Stimulated activated memory B cell treated with anti-CD40 and anti-IgM and Interleukin-4, amounts not matched to agents 10 μg/mL and 1 μg/mL and 100 μg/mL, for 72 hours (primary cell): ENCODE measurements around the gene LTF.
"Not testable (repeated sequence)": the region's sequence is repeated elsewhere in the genome, so short reads cannot be mapped to it uniquely, and the experiment has no call there.

ENCODE experiments used
- ATAC-seq: fragments of 150-1000 bp; cut with Tn5 transposase; 2 replicates; pipeline ENCODE4 v1.10.0; 2021
- H3K27ac Mint-ChIP-seq: one replicate; pipeline ENCODE4 v1.8.0; 2022; ENCODE audit warnings: mild to moderate bottlenecking, mixed read lengths
- H3K27me3 Mint-ChIP-seq: one replicate; pipeline ENCODE4 v1.8.0; 2022; ENCODE audit warnings: mixed read lengths
- H3K36me3 Mint-ChIP-seq: one replicate; pipeline ENCODE4 v1.8.0; 2022; ENCODE audit warnings: mixed read lengths
- H3K4me1 Mint-ChIP-seq: one replicate; pipeline ENCODE4 v1.8.0; 2022; ENCODE audit warnings: mixed read lengths
- H3K4me3 Mint-ChIP-seq: one replicate; pipeline ENCODE4 v1.8.0; 2022; ENCODE audit warnings: mild to moderate bottlenecking, moderate library complexity, mixed read lengths
- H3K9me3 Mint-ChIP-seq: one replicate; pipeline ENCODE4 v1.8.0; 2022; ENCODE audit warnings: mixed read lengths

LTF gene

GRCh38 chr3:46406788-46407611 is 57.7 kb downstream of the LTF start, which contains the start of the genes CCR5AS and CCRL2:
TSS of gene CCR5AS (minus strand) at chr3:46407066.
TSS of gene CCRL2 (plus strand) at chr3:46407259. CDS start at chr3:46408080, 821 bp downstream.
- peak within 1 kb of the TSS; percentile 83 for H3K4me3 Mint-ChIP-seq
- H3K27ac Mint-ChIP-seq, result peak within 1 kb of the TSS; percentile 94

DNA sequence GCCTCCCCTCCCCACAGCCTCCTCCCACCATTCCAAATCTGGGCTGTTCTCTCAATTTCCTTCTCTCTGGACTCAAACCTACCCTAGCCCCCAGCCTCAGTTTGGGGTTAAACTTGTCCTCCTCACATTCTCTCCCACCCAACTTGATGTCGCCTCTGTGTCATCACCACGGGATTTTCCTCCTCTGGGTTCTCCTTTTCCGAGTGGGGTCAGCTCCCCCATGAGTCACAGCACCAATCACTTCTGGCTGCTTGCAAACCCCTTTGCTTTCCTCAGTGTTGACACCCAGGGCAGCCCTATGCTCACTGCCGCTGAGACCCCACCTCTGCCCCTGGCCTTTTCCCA is 58.3 kb downstream of the LTF start:
- Mint-ChIP-seq H3K27me3 (no peaks in the 10 kb centered on the region), H3K9me3 (no peaks in the 10 kb centered on the region), H3K4me3 (peak overlapping the region; percentile 83), H3K27ac (peak overlapping the region; percentile 94), H3K36me3 (no peaks in the 10 kb centered on the region), H3K4me1 (peaks cover 30% of the 10 kb centered on the region)
- ATAC-seq, result peak; percentile 4

More at GRCh38 chr3:46406788-46407611, 57.7 kb downstream of the LTF start, which contains the start of the genes CCR5AS and CCRL2:
- H3K4me1 Mint-ChIP-seq, result peaks cover 30% of the 10 kb centered on the region
- no peaks in the 10 kb centered on the region for H3K9me3 Mint-ChIP-seq
- H3K27me3 Mint-ChIP-seq, result no peaks in the 10 kb centered on the region
- H3K36me3 Mint-ChIP-seq, result no peaks in the 10 kb centered on the region
- ATAC-seq, result peak; percentile 87

DNA sequence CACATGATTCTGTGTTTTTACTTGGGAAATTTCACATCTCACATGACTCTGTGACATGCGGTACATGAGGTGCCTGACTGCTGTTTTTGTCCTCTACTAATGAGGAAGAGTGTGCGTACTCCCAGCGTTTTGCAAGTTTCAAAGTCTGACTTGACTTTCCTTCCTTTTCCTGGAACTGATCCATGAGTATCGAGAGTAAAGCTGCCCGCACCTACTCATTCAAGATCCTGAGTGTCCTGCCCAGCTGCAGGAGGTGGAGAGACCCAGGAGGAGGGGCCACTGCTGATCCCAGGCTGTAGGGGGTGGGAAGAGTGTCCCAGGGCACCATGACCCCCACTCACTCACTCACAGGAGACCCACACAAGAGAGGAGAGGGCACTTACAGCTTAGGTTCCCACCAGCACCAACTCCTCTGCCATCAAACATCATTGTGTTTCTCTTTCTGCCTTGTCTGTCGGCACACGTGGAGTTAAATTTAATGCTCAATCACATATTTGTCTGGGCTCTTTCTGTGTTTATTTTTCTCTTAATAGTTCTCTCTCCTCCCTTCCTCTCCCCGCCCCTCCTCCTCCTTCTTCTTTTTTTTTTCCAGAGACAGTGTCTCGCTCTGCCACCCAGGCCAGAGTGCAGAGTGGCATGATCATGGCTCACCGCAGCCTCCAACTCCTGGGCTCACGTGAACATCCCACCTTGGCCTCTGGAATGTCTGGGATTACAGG is 59.2 kb downstream of the LTF start:
- Mint-ChIP-seq H3K4me3 (no peak overlapping the region), H3K36me3 (no peaks in the 10 kb centered on the region), H3K27me3 (no peaks in the 10 kb centered on the region), H3K4me1 (peaks cover 30% of the 10 kb centered on the region), H3K9me3 (no peaks in the 10 kb centered on the region), H3K27ac (peak overlapping the region; percentile 94)
- ATAC-seq, result no peak

GRCh38 chr3:46402902-46403301 is 61.8 kb downstream of the LTF start:
- not testable (repeated sequence) for H3K27ac Mint-ChIP-seq, H3K36me3 Mint-ChIP-seq, H3K9me3 Mint-ChIP-seq, H3K4me3 Mint-ChIP-seq, H3K27me3 Mint-ChIP-seq, ATAC-seq
- H3K4me1 Mint-ChIP-seq, result peaks cover 24% of the 10 kb centered on the region

DNA sequence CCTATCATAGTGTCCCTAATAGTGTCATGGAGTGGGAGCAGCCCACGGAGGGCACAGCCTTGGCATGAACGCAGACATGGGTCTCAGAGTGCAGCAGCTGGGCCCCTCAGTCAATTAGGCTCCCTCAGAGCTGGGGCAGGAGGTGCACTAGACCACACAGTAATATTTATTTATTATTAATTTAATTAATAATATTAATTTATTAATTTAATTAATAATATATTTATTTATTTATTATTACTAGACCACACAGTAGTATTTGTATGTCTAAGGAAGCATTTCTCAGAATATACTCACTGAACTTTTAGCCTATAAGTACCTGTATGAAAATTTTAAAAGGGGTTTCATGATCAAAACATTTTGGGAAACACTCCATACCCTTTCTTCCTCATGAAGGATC is 63.1 kb downstream of the LTF start:
- Mint-ChIP-seq H3K4me1 (peaks cover 18% of the 10 kb centered on the region), H3K36me3 (no peaks in the 10 kb centered on the region), H3K27ac (no peak overlapping the region), H3K9me3 (no peaks in the 10 kb centered on the region), H3K27me3 (no peaks in the 10 kb centered on the region), H3K4me3 (no peak overlapping the region)
- no peak for ATAC-seq

- Mint-ChIP-seq H3K36me3 (no peaks in the 10 kb centered on the region), H3K4me3 (no peak overlapping the region)
Observed at GRCh38 chr3:46400846-46401245, 63.9 kb downstream of the LTF start.

GRCh38 chr3:46400000-46400734 is 64.5 kb downstream of the LTF start:
- peaks cover 20% of the 10 kb centered on the region for H3K4me1 Mint-ChIP-seq
- H3K36me3 Mint-ChIP-seq, result no peaks in the 10 kb centered on the region
- H3K9me3 Mint-ChIP-seq, result no peaks in the 10 kb centered on the region
- no peaks in the 10 kb centered on the region for H3K27me3 Mint-ChIP-seq
- ATAC-seq, result no peak
- no peak overlapping the region for H3K27ac Mint-ChIP-seq
- no peak overlapping the region for H3K4me3 Mint-ChIP-seq

More at GRCh38 chr3:46400846-46401245, 63.9 kb downstream of the LTF start:
- no peaks in the 10 kb centered on the region for H3K9me3 Mint-ChIP-seq
- H3K4me1 Mint-ChIP-seq, result peaks cover 18% of the 10 kb centered on the region
- no peaks in the 10 kb centered on the region for H3K27me3 Mint-ChIP-seq
- H3K27ac Mint-ChIP-seq, result no peak overlapping the region
- no peak for ATAC-seq

- no peaks in the 10 kb centered on the region for H3K9me3 Mint-ChIP-seq
- no peak for ATAC-seq
- H3K27ac Mint-ChIP-seq, result no peak overlapping the region
- H3K27me3 Mint-ChIP-seq, result no peaks in the 10 kb centered on the region
- no peaks in the 10 kb centered on the region for H3K36me3 Mint-ChIP-seq
- peaks cover 23% of the 10 kb centered on the region for H3K4me1 Mint-ChIP-seq
- H3K4me3 Mint-ChIP-seq, result no peak overlapping the region
Observed at GRCh38 chr3:46399557-46399956, 65.1 kb downstream of the LTF start.

DNA sequence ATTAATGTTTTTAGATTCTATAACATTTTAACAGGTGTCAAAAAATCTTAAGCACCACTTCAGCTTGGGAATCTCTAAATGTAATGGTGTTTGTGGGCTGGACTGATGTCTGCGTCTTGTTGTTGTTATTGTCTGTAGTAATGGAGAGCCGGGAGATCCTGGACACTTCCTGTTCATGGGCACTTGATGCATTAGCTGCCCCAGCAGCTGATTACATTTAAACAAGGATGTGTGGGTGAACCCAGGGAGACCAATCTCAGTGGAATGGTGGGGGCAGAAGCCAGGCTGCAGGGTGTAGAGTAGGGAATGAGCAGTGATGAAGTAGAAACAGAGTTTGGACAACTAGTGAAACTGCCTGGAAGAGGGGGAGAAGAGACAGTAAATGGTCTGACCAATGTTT is 65.6 kb downstream of the LTF start:
- H3K36me3 Mint-ChIP-seq, result no peaks in the 10 kb centered on the region
- no peak overlapping the region for H3K27ac Mint-ChIP-seq
- no peak for ATAC-seq
- peaks cover 23% of the 10 kb centered on the region for H3K4me1 Mint-ChIP-seq
- H3K27me3 Mint-ChIP-seq, result no peaks in the 10 kb centered on the region
- no peak overlapping the region for H3K4me3 Mint-ChIP-seq
- H3K9me3 Mint-ChIP-seq, result no peaks in the 10 kb centered on the region

DNA sequence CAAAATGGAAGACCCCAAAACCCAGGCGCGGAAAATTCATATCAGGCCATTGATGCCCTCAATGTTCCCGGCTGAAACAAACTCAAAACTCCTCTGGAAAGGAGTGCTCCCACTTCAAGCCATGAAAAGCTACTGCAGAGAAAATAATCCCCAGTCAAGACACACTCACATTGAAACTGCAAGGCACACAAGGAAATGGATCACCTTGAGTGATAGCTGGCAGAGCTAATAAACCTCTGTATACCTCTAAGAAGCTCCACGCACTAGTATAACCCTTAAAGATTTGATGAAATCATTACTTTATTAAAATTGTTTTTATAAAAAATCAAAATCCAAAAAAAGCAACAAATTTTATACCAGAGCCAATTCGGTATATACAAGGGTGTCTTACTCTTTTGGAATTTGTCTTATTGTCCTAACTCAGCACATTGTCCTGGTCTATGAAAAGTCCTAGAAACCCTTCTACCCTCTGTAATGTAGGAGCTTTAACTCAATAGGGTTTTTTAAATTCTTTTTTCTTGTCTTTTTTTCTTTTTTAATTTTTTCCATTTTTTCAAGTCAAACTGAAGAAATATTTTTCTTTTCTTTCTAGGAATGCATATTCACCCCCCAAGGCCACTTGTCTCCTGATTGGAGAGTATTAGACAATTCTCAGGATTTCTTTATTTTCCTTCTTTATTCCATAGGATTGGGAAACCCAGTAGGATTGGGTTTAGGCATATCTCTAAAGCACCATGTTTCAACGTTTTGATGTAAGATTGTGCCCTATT is 66.3 kb downstream of the LTF start:
- Mint-ChIP-seq H3K4me3 (no peak overlapping the region), H3K27ac (no peak overlapping the region), H3K27me3 (no peaks in the 10 kb centered on the region), H3K4me1 (peaks cover 23% of the 10 kb centered on the region), H3K9me3 (no peaks in the 10 kb centered on the region), H3K36me3 (no peaks in the 10 kb centered on the region)
- no peak for ATAC-seq

- peak overlapping the region; percentile 36 for H3K27ac Mint-ChIP-seq
- no peak for ATAC-seq
- H3K9me3 Mint-ChIP-seq, result no peaks in the 10 kb centered on the region
- H3K27me3 Mint-ChIP-seq, result no peaks in the 10 kb centered on the region
- no peak overlapping the region for H3K4me3 Mint-ChIP-seq
- peaks cover 23% of the 10 kb centered on the region for H3K4me1 Mint-ChIP-seq
- no peaks in the 10 kb centered on the region for H3K36me3 Mint-ChIP-seq
Observed at GRCh38 chr3:46397111-46397510, 67.6 kb downstream of the LTF start.

GRCh38 chr3:46395766-46396530 is 68.8 kb downstream of the LTF start:
- H3K4me3 Mint-ChIP-seq, result no peak overlapping the region
- H3K9me3 Mint-ChIP-seq, result no peaks in the 10 kb centered on the region
- peak; percentile 71 for ATAC-seq
- peaks cover 23% of the 10 kb centered on the region for H3K4me1 Mint-ChIP-seq
- no peaks in the 10 kb centered on the region for H3K36me3 Mint-ChIP-seq
- peak overlapping the region; percentile 36 for H3K27ac Mint-ChIP-seq
- no peaks in the 10 kb centered on the region for H3K27me3 Mint-ChIP-seq

GRCh38 chr3:46395210-46395661 is 69.5 kb downstream of the LTF start:
- H3K4me3 Mint-ChIP-seq, result no peak overlapping the region

More at GRCh38 chr3:46395210-46395661, 69.5 kb downstream of the LTF start:
- ATAC-seq, result no peak
- Mint-ChIP-seq H3K36me3 (no peaks in the 10 kb centered on the region), H3K27me3 (no peaks in the 10 kb centered on the region), H3K27ac (peak overlapping the region; percentile 36), H3K4me1 (peaks cover 23% of the 10 kb centered on the region), H3K9me3 (no peaks in the 10 kb centered on the region)
